H1 (cell line): ENCODE measurements around the gene NDST3. TPM values are rescaled to one million over a fixed set of nuclear protein-coding genes. Genes with fewer than 3 reads are reported as not detected.

Experiments
- ASH2L ChIP-seq: fragments of 200-600, 300-600 bp; sonication (generic); IDR thresholded peaks from one replicate; pipeline ENCODE4 v1.7.1; 2017; ENCODE audit warnings: low read length
- ATF3 ChIP-seq: IDR thresholded peaks from 2 replicates; pipeline ENCODE4 v1.6.1; 2011; ENCODE audit warnings: low read depth, mild to moderate bottlenecking, low read length; ENCODE audit not compliant: insufficient read depth
- CHD7 ChIP-seq: fragments of 300-600 bp; sonication (generic); IDR thresholded peaks from 2 replicates; pipeline ENCODE4 v1.7.1; 2012; ENCODE audit warnings: low read length, moderate library complexity, mild to moderate bottlenecking, inconsistent platforms; ENCODE audit not compliant: insufficient replicate concordance
- FOSL1 ChIP-seq: IDR thresholded peaks from 2 replicates; pipeline ENCODE4 v1.6.1; 2011; ENCODE audit warnings: mild to moderate bottlenecking, low read depth, low read length, moderate library complexity; ENCODE audit not compliant: insufficient read depth
- JUND ChIP-seq: IDR thresholded peaks from 2 replicates; pipeline ENCODE4 v1.6.1; 2011; ENCODE audit warnings: mild to moderate bottlenecking, improper control_type of control experiment, low read length
- RNF2 ChIP-seq: fragments of 200-900, 300-1000 bp; sonication (generic); IDR thresholded peaks from 2 replicates; pipeline ENCODE4 v1.7.1; 2016; ENCODE audit warnings: borderline replicate concordance, low read depth, mild to moderate bottlenecking, antibody characterized with exemption, low read length; ENCODE audit not compliant: poor library complexity, severe bottlenecking; ENCODE audit errors: missing control alignments
- TEAD4 ChIP-seq: IDR thresholded peaks from 2 replicates; pipeline ENCODE4 v1.6.1; 2012; ENCODE audit warnings: low read depth, low read length, inconsistent platforms, mixed read lengths
- USF2 ChIP-seq: IDR thresholded peaks from 2 replicates; pipeline ENCODE4 v1.6.1; 2011; ENCODE audit warnings: low read length, improper control_type of control experiment
- polyA plus RNA-seq, 7 experiments: library from polyadenylated mRNA; depleted of rRNA in 3 of 7; stranded (reverse) in 5 of 7; unstranded in 2 of 7; fragments of >200 nt in 5 of 7; fragments of 200-250 nt in 2 of 7; gene quantifications; 1 replicate in 5 of 7; 2 replicates in 1 of 7; 4 replicates in 1 of 7; pipeline versions ENCODE4 v1.2.1 to v1.2.3, GENCODE V29; 2011 to 2013; ENCODE audit warnings: missing spikeins in 2 of 7, mixed read lengths in 2 of 7
- total RNA-seq: library from RNA; stranded (reverse); fragmentation: NEBNext Ultra II Directional; extraction: Animal tissue kit (Norgen Biotek cat#: 25700); gene quantifications from 2 replicates; pipeline ENCODE4 v1.2.1, GENCODE V29; 2021

The NDST3 gene
- total and polyA plus RNA-seq, 2 of the 8 experiments (the other 6 are each of a cell fraction or from before 2014, with no cell fraction given): 0.35 to 0.60 TPM

GRCh38 chr4:118124997-118125396 is 90.7 kb downstream of the NDST3 start (continued):
- TF ChIP-seq CHD7 (no peak), JUND (no peak), RNF2 (no peak), USF2 (no peak), FOSL1 (no peak), ASH2L (no peak), ATF3 (no peak), TEAD4 (no peak)
